Left lung (tissue), 10 donors: Measurements from ENCODE around the gene MTX2. TPM values are rescaled to one million over a fixed set of nuclear protein-coding genes. Genes with fewer than 3 reads are reported as not detected.

Experiments
- ATAC-seq: fragments of 200-7000 bp; cut with Tn5 transposase; one replicate; pipeline ENCODE4 v1.9.1; 2020; ENCODE audit warnings: moderate library complexity
- DNase-seq, 4 donors: peaks; one replicate each; pipeline ENCODE4 v3.0.0-alpha.2; 2013 to 2020
- H3K27ac ChIP-seq, 2 donors: fragments of 200-600 bp; sonication (generic) in 1 of 2; one replicate each; pipeline versions ENCODE4 v1.5.0 to v1.8.0; 2020 to 2021
- H3K27me3 ChIP-seq, 2 donors: fragments of 200-600 bp; sonication (generic) in 1 of 2; one replicate each; pipeline versions ENCODE4 v1.5.0 to v1.8.0; 2020 to 2021
- H3K36me3 ChIP-seq, 2 donors: fragments of 200-600 bp; sonication (generic) in 1 of 2; one replicate each; pipeline versions ENCODE4 v1.5.0 to v1.8.0; 2020 to 2021
- H3K4me1 ChIP-seq, 2 donors: fragments of 200-600 bp; one replicate each; pipeline ENCODE4 v1.8.0; 2021
- H3K4me3 ChIP-seq, 2 donors: fragments of 200-600 bp; sonication (generic) in 1 of 2; one replicate each; pipeline versions ENCODE4 v1.5.0 to v1.8.0; 2020 to 2021; ENCODE audit warnings: mild to moderate bottlenecking in 1 of 2
- H3K9me3 ChIP-seq, 2 donors: fragments of 200-600 bp; sonication (generic) in 1 of 2; one replicate each; pipeline versions ENCODE4 v1.5.0 to v1.8.0; 2020 to 2021
- intact Hi-C, 2 donors: fragments of 100-400 bp; cut with DNase I; formaldehyde crosslinking; loops; one replicate each; pipeline versions ENCODE4 v1.11.2 to v1.14.2; 2022
- polyA plus RNA-seq, 6 donors: library from polyadenylated mRNA; unstranded; fragments of 120-200 nt; gene quantifications; one replicate each; pipeline ENCODE4 v1.2.1, GENCODE V29; 2013; ENCODE audit not compliant: insufficient read length in 6 of 6
- total RNA-seq, 2 donors: library from RNA; stranded (reverse); fragmentation: NEBNext Ultra II Directional; extraction: Animal tissue kit (Norgen Biotek cat#: 25700); gene quantifications; one replicate each; pipeline ENCODE4 v1.2.1, GENCODE V29; 2021
- TF ChIP-seq, protein P1 (sequence below), 2 donors: fragments of 200-600 bp; sonication (generic) in 1 of 2; IDR thresholded peaks; one replicate each; pipeline versions ENCODE4 v1.5.0 to v1.8.0; 2021; ENCODE audit warnings: antibody characterized with exemption in 2 of 2
- donor health status: DM: no; HTN: yes; CAD: no.
- donor health status: DM: no; HTN: no; CAD: no.

Gene MTX2
- total and polyA plus RNA-seq, 8 donors: 18.1 to 61.9 (median 52.8) TPM

DNA sequence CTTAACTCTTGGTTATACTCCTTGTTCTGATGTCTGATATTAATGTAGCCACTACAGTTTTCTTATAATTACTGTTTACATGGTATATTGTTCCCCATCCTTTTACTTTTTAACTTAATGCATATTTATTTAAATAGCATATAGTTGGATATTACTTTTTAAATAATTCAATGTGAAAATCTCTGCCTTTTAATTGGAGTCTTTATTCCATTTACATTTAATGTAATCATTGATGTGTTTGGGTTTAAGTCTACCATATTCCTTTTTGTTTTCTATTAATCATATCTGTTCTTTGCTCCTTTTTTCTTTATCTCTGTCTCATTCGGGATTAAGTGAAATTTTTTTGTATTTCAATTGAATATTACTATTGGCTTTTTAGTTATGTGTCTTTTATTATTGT lies 109.1 kb downstream of the MTX2 start:
- Histone ChIP-seq H3K27ac (no peak overlapping the region), H3K4me3 (no peak overlapping the region), H3K4me1 (no peaks in the 10 kb centered on the region), H3K36me3 (no peaks in the 10 kb centered on the region), H3K27me3 (no peaks in the 10 kb centered on the region), H3K9me3 (peaks cover 0 to 21% of the 10 kb centered on the region in 2 donors)
- intact Hi-C loops: no loop called here
- no peak for DNase-seq
- ATAC-seq: no peak
- TF ChIP-seq, protein P1, sequence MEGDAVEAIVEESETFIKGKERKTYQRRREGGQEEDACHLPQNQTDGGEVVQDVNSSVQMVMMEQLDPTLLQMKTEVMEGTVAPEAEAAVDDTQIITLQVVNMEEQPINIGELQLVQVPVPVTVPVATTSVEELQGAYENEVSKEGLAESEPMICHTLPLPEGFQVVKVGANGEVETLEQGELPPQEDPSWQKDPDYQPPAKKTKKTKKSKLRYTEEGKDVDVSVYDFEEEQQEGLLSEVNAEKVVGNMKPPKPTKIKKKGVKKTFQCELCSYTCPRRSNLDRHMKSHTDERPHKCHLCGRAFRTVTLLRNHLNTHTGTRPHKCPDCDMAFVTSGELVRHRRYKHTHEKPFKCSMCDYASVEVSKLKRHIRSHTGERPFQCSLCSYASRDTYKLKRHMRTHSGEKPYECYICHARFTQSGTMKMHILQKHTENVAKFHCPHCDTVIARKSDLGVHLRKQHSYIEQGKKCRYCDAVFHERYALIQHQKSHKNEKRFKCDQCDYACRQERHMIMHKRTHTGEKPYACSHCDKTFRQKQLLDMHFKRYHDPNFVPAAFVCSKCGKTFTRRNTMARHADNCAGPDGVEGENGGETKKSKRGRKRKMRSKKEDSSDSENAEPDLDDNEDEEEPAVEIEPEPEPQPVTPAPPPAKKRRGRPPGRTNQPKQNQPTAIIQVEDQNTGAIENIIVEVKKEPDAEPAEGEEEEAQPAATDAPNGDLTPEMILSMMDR (IDR thresholded peaks at IDR 0.05): no peak

DNA sequence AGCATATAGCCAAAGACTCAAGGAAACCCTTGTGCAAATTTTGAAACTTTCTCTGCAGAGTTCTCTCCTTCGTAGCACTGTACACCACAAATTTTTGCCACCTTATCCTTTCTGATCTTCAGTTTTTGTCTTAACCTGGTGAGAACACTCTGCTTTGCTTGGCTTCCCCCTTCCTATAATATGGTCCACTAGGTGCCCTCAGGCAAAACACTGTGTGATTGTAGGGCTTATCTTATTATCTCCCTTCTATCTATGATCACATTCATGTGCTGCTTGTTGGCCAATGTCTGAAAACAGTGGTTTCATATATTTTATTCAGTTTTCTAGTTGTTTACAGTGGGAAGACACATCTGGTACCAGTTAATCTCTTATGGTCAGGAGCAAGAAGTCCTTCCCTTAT lies 111.1 kb downstream of the MTX2 start:
- H3K27ac ChIP-seq: no peak overlapping the region
- no peaks in the 10 kb centered on the region for H3K4me1 ChIP-seq
- TF ChIP-seq, protein P1 (IDR thresholded peaks at IDR 0.05): no peak
- ATAC-seq (no peak), DNase-seq (no peak)
- H3K27me3 ChIP-seq: no peaks in the 10 kb centered on the region
- H3K9me3 ChIP-seq: peaks cover 0 to 21% of the 10 kb centered on the region in 2 donors
- intact Hi-C loops: no loop called here
- no peak overlapping the region for H3K4me3 ChIP-seq
- H3K36me3 ChIP-seq: no peaks in the 10 kb centered on the region

DNA sequence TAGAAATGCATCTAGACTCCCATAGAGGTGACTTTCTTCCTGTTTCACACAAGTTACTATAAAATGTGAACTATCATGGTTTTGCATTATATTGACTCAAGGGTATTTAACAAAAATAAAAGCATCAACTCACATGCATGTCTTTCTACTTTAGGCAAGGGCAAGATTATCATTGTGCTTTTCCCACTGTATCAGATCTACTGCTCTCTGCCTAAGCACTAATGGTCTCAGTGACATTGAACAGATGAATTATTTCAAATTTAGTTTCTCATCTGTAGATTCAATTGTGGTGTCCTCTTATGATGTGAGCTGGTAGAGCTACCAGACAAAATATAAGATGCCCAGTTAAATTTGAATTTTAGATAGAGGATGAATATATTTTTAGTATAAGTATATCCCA lies 113.9 kb downstream of the MTX2 start:
- Histone ChIP-seq H3K4me3 (no peak overlapping the region), H3K27me3 (no peaks in the 10 kb centered on the region)
- intact Hi-C loops: no loop called here

DNA sequence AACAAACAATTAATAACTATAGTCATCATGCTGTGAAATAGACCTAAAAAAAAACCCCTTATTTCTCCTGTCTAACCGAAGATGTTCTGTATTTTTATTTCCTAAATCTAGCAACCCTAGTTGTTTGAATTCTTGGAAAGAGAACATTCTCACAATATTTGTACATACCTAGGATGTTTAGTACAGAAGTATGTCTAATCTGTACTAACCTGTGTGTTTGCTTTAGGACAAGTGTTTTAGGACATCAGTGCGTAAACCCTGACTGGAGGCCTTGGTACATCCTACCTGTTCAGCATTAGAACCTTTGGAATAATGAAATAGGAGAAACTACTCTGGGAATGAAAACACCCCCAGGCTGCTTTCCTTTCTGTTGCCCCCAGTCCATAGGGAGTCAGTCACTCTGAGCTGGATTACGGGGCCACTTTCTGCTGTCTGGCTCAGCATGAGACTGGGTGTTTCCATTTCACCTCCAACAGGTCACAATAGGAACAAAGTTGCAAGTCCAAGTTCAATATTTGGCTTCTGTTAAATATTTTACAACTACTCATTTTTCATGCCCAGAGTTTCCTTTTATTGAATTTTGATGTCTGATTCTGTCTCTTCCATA lies 114.7 kb downstream of the MTX2 start:
- intact Hi-C loops: no loop called here
- no peak overlapping the region for H3K4me3 ChIP-seq
- no peak overlapping the region for H3K27ac ChIP-seq
- ATAC-seq (no peak), DNase-seq (no peak)
- peaks cover 0 to under 1% of the 10 kb centered on the region in 2 donors for H3K9me3 ChIP-seq
- TF ChIP-seq, protein P1 (IDR thresholded peaks at IDR 0.05): no peak
- H3K36me3 ChIP-seq: no peaks in the 10 kb centered on the region
- H3K4me1 ChIP-seq: no peaks in the 10 kb centered on the region
- no peaks in the 10 kb centered on the region for H3K27me3 ChIP-seq

More for the DNA sequence above, 113.9 kb downstream of the MTX2 start:
- ATAC-seq: no peak
- H3K27ac ChIP-seq: no peak overlapping the region
- no peaks in the 10 kb centered on the region for H3K4me1 ChIP-seq
- DNase-seq: no peak
- TF ChIP-seq, protein P1 (IDR thresholded peaks at IDR 0.05): no peak
- no peaks in the 10 kb centered on the region for H3K36me3 ChIP-seq
- peaks cover 0 to 9% of the 10 kb centered on the region in 2 donors for H3K9me3 ChIP-seq

DNA sequence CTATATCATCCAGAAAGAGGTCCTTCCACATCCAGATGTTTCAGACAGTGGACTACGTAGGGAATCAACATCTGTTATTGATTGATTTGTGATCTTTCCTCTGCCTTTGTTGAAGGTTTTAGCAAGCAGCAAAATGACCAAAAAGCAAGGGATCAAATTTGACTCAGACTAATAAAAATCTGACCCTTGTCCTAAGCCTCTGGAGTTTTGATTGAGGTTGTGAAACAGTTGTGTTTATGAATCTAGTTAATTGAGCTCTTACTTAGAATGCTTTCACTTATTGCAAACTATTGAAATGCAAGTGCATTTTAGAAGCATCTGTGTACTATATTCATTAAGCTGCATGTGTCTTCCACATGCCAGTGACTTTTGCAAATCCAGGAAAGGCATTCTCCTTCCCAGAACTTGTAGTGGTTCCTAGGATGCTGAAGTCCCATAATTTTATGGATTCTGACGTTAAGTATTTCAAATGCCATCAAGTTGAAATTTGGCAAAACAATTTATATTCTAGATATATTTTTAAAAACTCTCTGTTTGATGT lies 116.0 kb downstream of the MTX2 start:
- intact Hi-C loops: no loop called here
- DNase-seq (no peak), ATAC-seq (no peak)
- Histone ChIP-seq H3K4me1 (no peaks in the 10 kb centered on the region), H3K4me3 (no peak overlapping the region), H3K27ac (no peak overlapping the region), H3K9me3 (no peaks in the 10 kb centered on the region), H3K27me3 (no peaks in the 10 kb centered on the region), H3K36me3 (no peaks in the 10 kb centered on the region)
- TF ChIP-seq, protein P1 (IDR thresholded peaks at IDR 0.05): no peak
